ENCODE measurements around the gene SLC4A11. TPM values are rescaled to one million over a fixed set of nuclear protein-coding genes. Genes with fewer than 3 reads are reported as not detected.

SLC4A11 gene
- polyA plus RNA-seq, 1 experiment, result 0.53 TPM

GRCh38 chr20:3226093-3226492 lies 12.9 kb downstream of the SLC4A11 start:
- TF ChIP-seq, protein P1, sequence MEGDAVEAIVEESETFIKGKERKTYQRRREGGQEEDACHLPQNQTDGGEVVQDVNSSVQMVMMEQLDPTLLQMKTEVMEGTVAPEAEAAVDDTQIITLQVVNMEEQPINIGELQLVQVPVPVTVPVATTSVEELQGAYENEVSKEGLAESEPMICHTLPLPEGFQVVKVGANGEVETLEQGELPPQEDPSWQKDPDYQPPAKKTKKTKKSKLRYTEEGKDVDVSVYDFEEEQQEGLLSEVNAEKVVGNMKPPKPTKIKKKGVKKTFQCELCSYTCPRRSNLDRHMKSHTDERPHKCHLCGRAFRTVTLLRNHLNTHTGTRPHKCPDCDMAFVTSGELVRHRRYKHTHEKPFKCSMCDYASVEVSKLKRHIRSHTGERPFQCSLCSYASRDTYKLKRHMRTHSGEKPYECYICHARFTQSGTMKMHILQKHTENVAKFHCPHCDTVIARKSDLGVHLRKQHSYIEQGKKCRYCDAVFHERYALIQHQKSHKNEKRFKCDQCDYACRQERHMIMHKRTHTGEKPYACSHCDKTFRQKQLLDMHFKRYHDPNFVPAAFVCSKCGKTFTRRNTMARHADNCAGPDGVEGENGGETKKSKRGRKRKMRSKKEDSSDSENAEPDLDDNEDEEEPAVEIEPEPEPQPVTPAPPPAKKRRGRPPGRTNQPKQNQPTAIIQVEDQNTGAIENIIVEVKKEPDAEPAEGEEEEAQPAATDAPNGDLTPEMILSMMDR (IDR thresholded peaks at IDR 0.05; ENCODE audit: low read depth, low read length), result no peak
- CTCF ChIA-PET, result no interaction called here
- H3K4me3 ChIP-seq (ENCODE audit: low read depth, low read length), result no peak overlapping the region

DNA sequence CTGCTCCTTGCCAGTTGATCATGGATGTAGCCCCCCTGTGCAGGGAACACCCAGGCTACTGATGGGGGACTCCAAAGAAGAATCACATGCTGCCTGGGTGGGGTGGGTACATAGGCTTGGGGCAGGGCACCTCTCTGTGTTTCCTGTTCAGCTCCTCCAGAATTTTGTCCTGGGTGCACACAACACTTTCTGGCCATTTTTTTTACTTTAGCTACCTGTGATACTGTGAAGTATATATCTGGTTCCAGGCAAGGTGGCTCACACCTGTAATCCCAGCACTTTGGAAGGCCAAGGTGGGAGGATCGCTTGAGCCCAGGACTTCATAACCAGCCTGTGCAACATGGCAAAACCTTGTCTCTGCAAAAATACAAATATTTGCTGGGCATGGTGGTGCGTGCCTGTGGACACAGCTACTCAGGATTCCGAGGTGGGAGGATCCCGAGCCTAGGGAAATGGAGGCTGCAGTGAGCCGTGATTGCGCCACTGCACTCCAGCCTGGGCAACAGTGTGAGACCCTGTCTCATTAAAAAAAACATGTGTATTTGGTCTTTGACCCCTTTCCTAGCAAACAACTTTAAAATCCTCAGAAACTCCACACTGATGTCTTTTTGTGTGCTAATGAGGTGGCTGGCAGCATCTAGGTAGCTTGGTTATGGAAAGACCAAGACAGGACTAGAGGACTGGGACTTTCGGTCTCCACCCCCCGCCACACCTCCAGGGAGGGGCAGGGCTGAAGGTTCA lies 14.1 kb downstream of the SLC4A11 start:
- no peak overlapping the region for H3K27ac ChIP-seq (ENCODE audit: low read depth, low read length)
- H3K4me3 ChIP-seq (ENCODE audit: low read depth, low read length), result no peak overlapping the region
- H3K9me3 ChIP-seq (ENCODE audit: control insufficient read depth, insufficient read depth, low read length), result no peaks in the 10 kb centered on the region; the same call in 1 of the 2 replicates
- no peak for DNase-seq (ENCODE audit: low read depth, low spot score)
- TF ChIP-seq, protein P1 (IDR thresholded peaks at IDR 0.05; ENCODE audit: low read depth, low read length), result no peak
- no peaks in the 10 kb centered on the region for H3K27me3 ChIP-seq (ENCODE audit: control insufficient read depth, insufficient read depth, low read length)
- ChIA-PET CTCF (no interaction called here), POLR2A (no interaction called here)

More at GRCh38 chr20:3226093-3226492, 12.9 kb downstream of the SLC4A11 start:
- Histone ChIP-seq H3K9me3 (ENCODE audit: control insufficient read depth, insufficient read depth, low read length) (no peaks in the 10 kb centered on the region; the same call in 1 of the 2 replicates), H3K27ac (ENCODE audit: low read depth, low read length) (no peak overlapping the region), H3K27me3 (ENCODE audit: control insufficient read depth, insufficient read depth, low read length) (no peaks in the 10 kb centered on the region)
- POLR2A ChIA-PET, result no interaction called here
- no peak for DNase-seq (ENCODE audit: low read depth, low spot score)

DNA sequence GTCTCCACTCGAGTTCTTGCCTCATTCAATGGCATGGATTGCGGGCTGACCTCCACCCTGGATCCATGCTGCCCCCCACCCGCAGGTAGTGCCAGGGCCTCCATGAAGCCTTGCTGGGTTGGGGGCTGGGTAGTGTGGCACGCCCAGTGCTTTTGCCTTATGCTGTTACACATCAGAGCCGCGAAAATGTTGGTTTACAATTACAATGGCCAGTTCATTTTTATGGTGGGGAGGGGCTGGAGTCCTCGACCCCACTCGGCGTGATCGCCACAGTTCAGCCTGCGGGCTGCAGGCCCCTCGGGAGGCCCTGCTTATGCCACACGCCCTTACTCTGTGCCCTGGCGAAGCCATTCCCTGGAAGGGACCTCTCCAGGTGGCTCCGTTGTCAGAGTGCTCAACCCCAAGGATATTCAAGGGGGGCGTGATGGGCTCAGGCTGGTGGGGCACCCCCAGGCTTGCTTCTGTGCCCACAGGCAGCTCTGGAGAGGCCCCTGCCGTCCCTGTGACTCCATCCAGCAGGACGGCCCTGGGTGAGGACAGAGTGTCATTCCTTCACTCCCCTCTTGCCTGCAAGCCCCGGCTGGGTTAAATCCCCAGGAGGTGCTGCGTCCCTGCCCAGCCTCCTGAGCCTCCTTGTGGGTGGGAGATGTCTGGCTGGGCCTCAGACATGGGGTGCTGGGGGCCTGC lies 14.9 kb downstream of the SLC4A11 start:
- TF ChIP-seq, protein P1 (IDR thresholded peaks at IDR 0.05; ENCODE audit: low read depth, low read length), result no peak

GRCh38 chr20:3223651-3223993 lies 15.4 kb downstream of the SLC4A11 start:
- TF ChIP-seq, protein P1 (IDR thresholded peaks at IDR 0.05; ENCODE audit: low read depth, low read length), result no peak
- Histone ChIP-seq H3K4me3 (ENCODE audit: low read depth, low read length) (no peak overlapping the region), H3K27me3 (ENCODE audit: control insufficient read depth, insufficient read depth, low read length) (no peaks in the 10 kb centered on the region), H3K9me3 (ENCODE audit: control insufficient read depth, insufficient read depth, low read length) (no peaks in the 10 kb centered on the region; the same call in 1 of the 2 replicates), H3K27ac (ENCODE audit: low read depth, low read length) (no peak overlapping the region)
- no peak for DNase-seq (ENCODE audit: low read depth, low spot score)
- CTCF ChIA-PET, result interaction anchor here (1.3 kb wide), 1 partner anchor 93 kb away, joined by 6 read pairs; no protein-coding TSS in a partner anchor
- POLR2A ChIA-PET, result interaction anchor here (0.6 kb wide), 1 partner anchor 42 kb away, joined by 3 read pairs; no protein-coding TSS in a partner anchor

More for the DNA sequence above, 14.9 kb downstream of the SLC4A11 start:
- Histone ChIP-seq H3K4me3 (ENCODE audit: low read depth, low read length) (no peak overlapping the region), H3K27me3 (ENCODE audit: control insufficient read depth, insufficient read depth, low read length) (no peaks in the 10 kb centered on the region), H3K9me3 (ENCODE audit: control insufficient read depth, insufficient read depth, low read length) (no peaks in the 10 kb centered on the region; the same call in 1 of the 2 replicates), H3K27ac (ENCODE audit: low read depth, low read length) (no peak overlapping the region)
- DNase-seq (ENCODE audit: low read depth, low spot score), result no peak
- POLR2A ChIA-PET, result no interaction called here
- CTCF ChIA-PET, result no interaction called here
